OCI-LY3 (cell line): Measurements from ENCODE around the gene ADM5.

Source experiments
- H2AFZ ChIP-seq: fragments of 200-600, 300-600 bp; shearing (Covaris generic); 2 replicates; pipeline ENCODE4 v1.6.0; 2014; ENCODE audit warnings: antibody characterized with exemption, low read depth, low read length
- H3K27ac ChIP-seq: fragments of 200-600, 300-600 bp; sonication (generic); 2 replicates; pipeline ENCODE4 v1.5.1; 2014; ENCODE audit warnings: mild to moderate bottlenecking, low read length, moderate library complexity, mixed read lengths
- H3K27me3 ChIP-seq: fragments of 200-600, 300-600 bp; sonication (generic); 2 replicates; pipeline ENCODE4 v1.6.1; 2014; ENCODE audit warnings: low read depth, low read length, mixed read lengths
- H3K36me3 ChIP-seq: fragments of 200-600, 300-600 bp; sonication (generic); replicated peaks from 2 replicates; pipeline ENCODE3; 2014; ENCODE audit warnings: low read depth, low read length, mixed read lengths
- H3K4me1 ChIP-seq: fragments of 300-600, 200-600 bp; sonication (generic); 2 replicates; pipeline ENCODE4 v1.6.1; 2014; ENCODE audit warnings: low read length, mixed read lengths
- H3K4me2 ChIP-seq: fragments of 200-600, 300-600 bp; sonication (generic); 2 replicates; pipeline ENCODE4 v1.6.1; 2014; ENCODE audit warnings: low read length, mixed read lengths
- H3K4me3 ChIP-seq: fragments of 300-600, 200-600 bp; sonication (generic); 2 replicates; pipeline ENCODE4 v1.5.1; 2014; ENCODE audit warnings: antibody characterized with exemption, mild to moderate bottlenecking, low read length, moderate library complexity
- H3K79me2 ChIP-seq: fragments of 300-600, 200-600 bp; shearing (Covaris generic); 2 replicates; pipeline ENCODE4 v1.6.1; 2014; ENCODE audit warnings: mild to moderate bottlenecking, low read length, mixed read lengths
- H3K9ac ChIP-seq: fragments of 300-600, 200-600 bp; shearing (Covaris generic); 2 replicates; pipeline ENCODE4 v1.6.0; 2014; ENCODE audit warnings: mild to moderate bottlenecking, low read length, moderate library complexity
- H3K9me3 ChIP-seq: fragments of 200-600, 300-600 bp; shearing (Covaris generic); 2 replicates; pipeline ENCODE4 v1.6.1; 2014; ENCODE audit warnings: low read length, mixed read lengths; ENCODE audit not compliant: insufficient read depth
- H4K20me1 ChIP-seq: fragments of 200-600, 300-600 bp; sonication (generic); 2 replicates; pipeline ENCODE4 v1.6.1; 2016; ENCODE audit warnings: low read length, mixed read lengths; ENCODE audit not compliant: insufficient read depth
- CTCF ChIP-seq: fragments of 200-600, 300-600 bp; sonication (generic); IDR thresholded peaks from 2 replicates; pipeline ENCODE4 v1.5.1; 2014; ENCODE audit warnings: antibody characterized with exemption, low read length, low read depth
- EZH2phosphoT487 ChIP-seq: fragments of 200-600 bp; shearing (Covaris generic); IDR thresholded peaks from 2 replicates; pipeline ENCODE4 v1.6.1; 2018; ENCODE audit warnings: antibody characterized with exemption, mixed run types, low read depth

ADM5 gene

GRCh38 chr19:49684983-49685553 is 4.3 kb upstream of the ADM5 start:
- Histone ChIP-seq H3K4me3 (no peak overlapping the region), H3K27ac (no peak overlapping the region), H3K4me1 (peaks cover 45% of the 10 kb centered on the region), H3K9me3 (no peaks in the 10 kb centered on the region), H4K20me1 (peaks cover 84% of the 10 kb centered on the region), H3K9ac (no peak overlapping the region), H3K36me3 (peaks cover 83% of the 10 kb centered on the region), H3K27me3 (no peaks in the 10 kb centered on the region), H3K79me2 (peaks cover 57% of the 10 kb centered on the region), H2AFZ (no peak overlapping the region), H3K4me2 (no peak overlapping the region)
- TF ChIP-seq EZH2phosphoT487, result no peak
- no peak for TF ChIP-seq CTCF

DNA sequence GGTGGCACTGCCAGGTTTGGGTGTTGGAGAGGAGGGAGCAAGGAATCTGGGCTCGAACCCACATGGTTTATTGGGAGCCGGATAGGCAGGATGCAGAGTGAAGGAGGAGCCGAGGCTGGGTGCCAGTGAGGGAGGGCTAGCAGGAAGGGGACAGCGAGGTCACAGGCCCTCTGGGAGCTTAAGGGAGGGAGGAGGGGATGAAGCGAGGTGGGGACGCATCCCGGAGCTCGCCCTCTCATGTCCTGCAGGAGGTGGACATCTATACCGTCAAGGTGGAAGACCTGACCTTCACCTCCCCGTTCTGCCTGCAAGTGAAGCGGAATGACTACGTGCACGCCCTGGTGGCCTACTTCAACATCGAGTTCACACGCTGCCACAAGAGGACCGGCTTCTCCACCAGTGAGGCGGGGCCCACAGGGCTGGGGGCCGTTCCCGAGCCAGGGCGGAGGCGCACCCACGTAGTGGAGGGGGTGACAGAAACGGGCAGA is 3.5 kb upstream of the ADM5 start:
- Histone ChIP-seq H3K79me2 (peaks cover 48% of the 10 kb centered on the region), H3K36me3 (peaks cover 88% of the 10 kb centered on the region), H3K9ac (no peak overlapping the region), H3K4me2 (no peak overlapping the region), H3K27ac (no peak overlapping the region), H3K4me3 (no peak overlapping the region), H4K20me1 (peaks cover 80% of the 10 kb centered on the region), H2AFZ (no peak overlapping the region), H3K4me1 (peaks cover 38% of the 10 kb centered on the region), H3K9me3 (no peaks in the 10 kb centered on the region), H3K27me3 (no peaks in the 10 kb centered on the region)
- no peak for TF ChIP-seq EZH2phosphoT487

DNA sequence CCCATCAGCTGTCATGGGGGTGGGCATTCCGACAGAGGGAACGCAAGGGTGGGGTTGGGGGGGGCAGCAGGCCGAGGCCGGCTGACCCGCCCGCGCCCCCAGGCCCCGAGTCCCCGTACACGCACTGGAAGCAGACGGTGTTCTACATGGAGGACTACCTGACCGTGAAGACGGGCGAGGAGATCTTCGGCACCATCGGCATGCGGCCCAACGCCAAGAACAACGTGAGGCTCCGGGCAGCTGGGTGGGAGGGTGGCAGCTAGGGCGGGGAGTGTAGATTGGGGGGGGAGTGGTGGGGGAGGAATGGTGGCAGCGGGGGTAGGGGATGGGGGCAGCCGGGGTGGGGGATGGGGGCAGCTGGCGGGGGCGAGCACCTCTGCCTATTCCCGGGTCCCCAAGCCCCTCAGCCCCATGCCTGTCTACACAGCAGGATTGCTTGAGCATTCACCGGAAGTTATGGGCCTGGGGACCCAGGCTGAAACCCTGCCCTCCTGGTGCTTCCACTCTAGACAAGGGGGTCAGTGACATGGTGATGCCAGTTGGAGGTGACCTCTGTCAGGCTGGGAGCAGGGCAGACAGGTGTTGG is 2.8 kb upstream of the ADM5 start:
- no peak overlapping the region for H3K9ac ChIP-seq

GRCh38 chr19:49687150-49687549 is 2.2 kb upstream of the ADM5 start:
- H3K27ac ChIP-seq, result no peak overlapping the region
- H3K9me3 ChIP-seq, result no peaks in the 10 kb centered on the region
- H3K36me3 ChIP-seq, result peaks cover 79% of the 10 kb centered on the region
- H3K4me3 ChIP-seq, result no peak overlapping the region
- no peak overlapping the region for H2AFZ ChIP-seq
- H3K4me2 ChIP-seq, result no peak overlapping the region
- no peak for TF ChIP-seq CTCF
- TF ChIP-seq EZH2phosphoT487, result no peak
- H3K27me3 ChIP-seq, result no peaks in the 10 kb centered on the region
- no peak overlapping the region for H3K9ac ChIP-seq
- peaks cover 36% of the 10 kb centered on the region for H3K79me2 ChIP-seq
- peaks cover 69% of the 10 kb centered on the region for H4K20me1 ChIP-seq
- peaks cover 27% of the 10 kb centered on the region for H3K4me1 ChIP-seq

More for the DNA sequence above, 2.8 kb upstream of the ADM5 start:
- Histone ChIP-seq H2AFZ (no peak overlapping the region), H3K79me2 (peaks cover 42% of the 10 kb centered on the region), H3K9me3 (no peaks in the 10 kb centered on the region), H4K20me1 (peaks cover 75% of the 10 kb centered on the region), H3K4me3 (no peak overlapping the region), H3K27me3 (no peaks in the 10 kb centered on the region), H3K4me2 (no peak overlapping the region), H3K27ac (no peak overlapping the region), H3K36me3 (peaks cover 85% of the 10 kb centered on the region), H3K4me1 (peaks cover 32% of the 10 kb centered on the region)
- TF ChIP-seq CTCF, result no peak
- no peak for TF ChIP-seq EZH2phosphoT487
